Activated gamma-delta T cell (primary cell): ENCODE data around the gene ADAMTS1.

Experiments
- DNase-seq: peaks from one replicate; lab custom pipeline; 2025; lab: John Stamatoyannopoulos, UW

The ADAMTS1 gene

GRCh38 chr21:26813426-26813998, 31.7 kb downstream of the ADAMTS1 start:
- DNase-seq: no peak

GRCh38 chr21:26812173-26812572, 33.0 kb downstream of the ADAMTS1 start:
- no peak for DNase-seq

- DNase-seq: no peak
These were observed 33.7 kb downstream of the ADAMTS1 start for GRCh38 chr21:26811482-26811881.

GRCh38 chr21:26810676-26811415, 34.4 kb downstream of the ADAMTS1 start:
- no peak for DNase-seq

GRCh38 chr21:26810266-26810665, 34.9 kb downstream of the ADAMTS1 start:
- no peak for DNase-seq

- DNase-seq: no peak
These were observed 35.5 kb downstream of the ADAMTS1 start for GRCh38 chr21:26809745-26810144.

- no peak for DNase-seq
These were observed 38.4 kb downstream of the ADAMTS1 start for GRCh38 chr21:26806801-26807295.

- no peak for DNase-seq
These were observed 40.2 kb downstream of the ADAMTS1 start for GRCh38 chr21:26804895-26805609.

- DNase-seq: no peak
These were observed 43.7 kb downstream of the ADAMTS1 start for GRCh38 chr21:26801498-26801897.

- DNase-seq: no peak
These were observed 44.2 kb downstream of the ADAMTS1 start for GRCh38 chr21:26800970-26801431.

- no peak for DNase-seq
These were observed 44.8 kb downstream of the ADAMTS1 start for GRCh38 chr21:26800455-26800854.

GRCh38 chr21:26800001-26800400, 45.2 kb downstream of the ADAMTS1 start:
- no peak for DNase-seq

GRCh38 chr21:26798856-26799751, 46.1 kb downstream of the ADAMTS1 start:
- no peak for DNase-seq

- no peak for DNase-seq
These were observed 47.2 kb downstream of the ADAMTS1 start for GRCh38 chr21:26797878-26798456.

GRCh38 chr21:26795866-26796329, 49.3 kb downstream of the ADAMTS1 start:
- no peak for DNase-seq

- no peak for DNase-seq
These were observed 49.8 kb downstream of the ADAMTS1 start for GRCh38 chr21:26795412-26795805.

GRCh38 chr21:26794597-26795411, 50.4 kb downstream of the ADAMTS1 start:
- no peak for DNase-seq

GRCh38 chr21:26790296-26790695, 54.9 kb downstream of the ADAMTS1 start:
- DNase-seq: no peak

GRCh38 chr21:26788790-26789189, 56.4 kb downstream of the ADAMTS1 start:
- no peak for DNase-seq
